GM19193 (cell line): ENCODE results near the gene CIB4.

Experiments
- POLR2A ChIP-seq: IDR thresholded peaks from 4 replicates; pipeline ENCODE4 v1.6.1; 2011; ENCODE audit not compliant: insufficient read depth, insufficient read length; ENCODE audit errors: extremely low read depth

Gene CIB4

DNA sequence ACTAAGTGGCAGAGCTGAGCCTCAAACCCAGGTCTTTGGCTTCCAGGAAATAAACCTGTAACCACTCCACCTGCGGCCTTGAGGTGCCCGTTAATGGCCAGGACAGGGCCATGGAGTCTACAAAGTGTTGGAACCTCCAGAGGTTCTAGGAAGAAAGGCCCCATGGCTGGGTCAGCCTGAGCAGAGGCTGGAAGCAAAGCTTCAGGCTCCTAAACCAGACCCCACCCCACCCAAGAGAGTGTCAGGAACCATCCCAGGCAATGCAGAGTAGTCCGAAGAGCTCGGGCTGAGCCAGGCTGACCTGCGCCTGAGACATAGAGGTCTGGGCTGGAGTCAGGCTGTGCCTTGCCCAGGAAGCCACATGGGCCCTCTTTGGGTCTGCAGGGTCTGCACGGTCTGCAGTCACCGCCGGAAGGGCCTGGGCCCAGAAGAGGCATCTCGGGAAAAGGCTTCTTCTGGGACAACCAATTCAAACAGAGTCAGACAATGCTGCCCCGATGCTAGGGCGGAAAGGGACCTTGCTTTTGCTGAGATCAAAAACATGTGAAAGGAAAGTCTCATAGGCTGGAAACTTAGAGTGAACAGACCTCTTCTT, 6.4 kb downstream of the CIB4 start:
- TF ChIP-seq POLR2A, result no peak

DNA sequence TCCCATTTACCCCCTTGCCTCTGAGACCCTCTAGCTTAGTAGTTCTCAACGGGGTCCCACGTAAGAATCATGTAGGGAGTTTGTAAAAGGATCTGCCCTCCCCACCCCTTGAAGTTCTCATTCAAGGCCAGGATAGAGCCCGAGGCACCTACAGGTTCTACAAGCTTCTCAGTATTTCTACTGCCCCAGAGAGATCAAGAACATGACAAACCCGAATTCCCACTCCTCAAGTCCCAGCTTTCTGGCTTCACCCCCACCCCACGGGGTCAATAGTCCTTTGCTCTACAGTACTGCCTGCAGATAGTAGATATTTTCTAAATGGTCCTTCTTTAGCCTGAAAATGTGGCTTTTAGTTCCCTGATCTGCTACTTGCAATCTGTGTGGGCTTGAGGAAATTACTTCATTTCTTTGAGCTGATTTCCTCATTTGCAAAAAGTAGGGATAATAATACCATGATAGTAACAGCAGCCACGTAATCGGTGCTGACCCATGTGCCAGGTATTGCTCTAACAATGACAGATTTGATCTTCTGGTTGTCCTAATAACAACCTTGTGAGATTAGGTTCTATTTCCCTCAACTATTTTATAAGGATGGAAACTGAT, 7.1 kb downstream of the CIB4 start:
- no peak for TF ChIP-seq POLR2A

DNA sequence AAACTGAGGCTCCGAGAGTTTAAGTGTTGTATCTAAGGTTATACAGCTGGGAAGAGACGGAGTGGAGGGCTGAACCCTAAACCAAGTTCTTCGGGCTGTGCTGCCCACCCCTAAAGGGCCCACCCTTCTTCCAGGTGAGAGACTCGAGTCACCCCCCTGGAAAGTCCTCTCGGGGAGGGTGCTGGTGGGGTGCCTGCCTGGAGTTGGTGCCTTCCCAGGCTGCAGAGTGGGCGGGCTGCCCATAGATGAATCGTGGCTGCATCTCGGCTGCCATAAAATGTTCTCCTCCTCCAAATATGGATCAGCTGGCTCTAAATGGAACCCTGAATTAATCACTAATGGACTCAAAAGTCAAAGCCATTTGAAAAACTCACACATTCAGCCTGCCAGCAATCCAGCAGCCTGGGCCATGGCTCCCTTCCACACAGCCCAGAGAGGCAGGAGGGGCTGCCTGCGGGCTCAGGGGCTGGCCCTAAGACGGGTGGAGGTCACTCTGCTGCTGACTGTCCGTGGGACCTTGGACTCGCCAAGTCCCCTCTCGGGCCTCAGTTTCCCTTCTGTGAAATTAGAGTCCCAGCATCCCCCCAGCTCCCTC, 7.7 kb downstream of the CIB4 start:
- TF ChIP-seq POLR2A, result no peak

DNA sequence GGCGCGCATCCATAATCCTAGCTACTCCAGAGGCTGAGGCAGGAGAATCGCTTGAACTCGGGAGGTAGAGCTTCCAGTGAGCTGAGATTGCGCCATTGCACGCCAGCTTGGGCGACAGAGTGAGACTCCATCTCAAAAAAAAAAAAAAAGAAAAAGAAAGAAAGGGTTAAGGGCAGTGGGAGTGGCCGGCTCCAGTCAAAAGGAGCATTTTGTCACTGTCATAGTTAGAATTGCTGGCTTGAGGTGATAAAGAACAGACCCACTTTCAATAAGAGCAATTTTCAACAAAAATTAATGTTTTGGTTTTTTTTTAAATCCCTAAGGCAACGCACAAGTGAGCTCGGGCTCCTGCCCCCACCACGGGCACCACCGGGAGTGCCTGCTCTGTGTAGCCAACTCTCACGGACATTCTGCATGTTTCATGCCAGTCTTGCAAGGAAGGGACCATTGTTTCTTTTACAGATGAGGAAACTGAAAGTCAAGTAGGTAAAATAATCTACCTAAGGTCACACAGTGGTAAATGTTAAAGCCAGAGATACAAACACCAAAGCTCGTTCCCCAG, 8.5 kb downstream of the CIB4 start:
- TF ChIP-seq POLR2A, result no peak

DNA sequence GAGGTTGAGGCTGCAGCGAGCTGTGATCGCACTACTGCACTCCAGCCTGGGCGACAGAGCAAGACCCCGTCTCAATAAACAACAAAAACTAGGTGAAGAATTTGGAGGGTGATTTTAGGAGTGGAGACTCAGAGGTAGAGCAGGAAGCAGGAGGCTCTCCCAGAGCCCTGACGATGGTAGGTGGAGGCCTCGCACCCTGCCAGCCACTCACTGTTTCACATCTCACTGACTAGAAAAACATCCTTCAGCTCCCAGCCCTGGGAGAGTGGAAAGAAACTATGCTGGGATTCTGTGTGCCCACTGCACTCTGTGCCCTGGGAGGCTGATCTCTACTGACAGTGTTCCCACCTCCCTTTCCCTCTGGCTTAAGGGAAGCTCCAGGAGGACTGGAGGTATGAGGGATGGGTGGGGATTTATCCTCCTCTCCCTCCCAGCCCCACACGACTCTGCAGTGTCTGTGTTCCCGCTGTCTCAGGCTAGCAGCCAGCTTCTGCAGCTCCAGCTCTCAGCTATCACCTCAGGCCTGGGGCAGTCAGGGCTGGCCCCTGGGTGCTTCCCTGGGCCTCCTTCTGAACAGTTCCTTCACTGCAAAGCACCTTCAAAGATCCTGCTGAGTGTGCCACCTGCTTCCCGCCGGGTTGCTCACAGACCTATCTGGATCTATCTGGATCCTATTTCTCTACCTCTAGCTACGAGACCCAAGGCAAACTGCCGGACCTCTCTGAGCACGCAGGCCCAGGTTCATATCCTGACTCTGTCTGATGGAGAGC, 9.6 kb downstream of the CIB4 start:
- TF ChIP-seq POLR2A, result no peak

DNA sequence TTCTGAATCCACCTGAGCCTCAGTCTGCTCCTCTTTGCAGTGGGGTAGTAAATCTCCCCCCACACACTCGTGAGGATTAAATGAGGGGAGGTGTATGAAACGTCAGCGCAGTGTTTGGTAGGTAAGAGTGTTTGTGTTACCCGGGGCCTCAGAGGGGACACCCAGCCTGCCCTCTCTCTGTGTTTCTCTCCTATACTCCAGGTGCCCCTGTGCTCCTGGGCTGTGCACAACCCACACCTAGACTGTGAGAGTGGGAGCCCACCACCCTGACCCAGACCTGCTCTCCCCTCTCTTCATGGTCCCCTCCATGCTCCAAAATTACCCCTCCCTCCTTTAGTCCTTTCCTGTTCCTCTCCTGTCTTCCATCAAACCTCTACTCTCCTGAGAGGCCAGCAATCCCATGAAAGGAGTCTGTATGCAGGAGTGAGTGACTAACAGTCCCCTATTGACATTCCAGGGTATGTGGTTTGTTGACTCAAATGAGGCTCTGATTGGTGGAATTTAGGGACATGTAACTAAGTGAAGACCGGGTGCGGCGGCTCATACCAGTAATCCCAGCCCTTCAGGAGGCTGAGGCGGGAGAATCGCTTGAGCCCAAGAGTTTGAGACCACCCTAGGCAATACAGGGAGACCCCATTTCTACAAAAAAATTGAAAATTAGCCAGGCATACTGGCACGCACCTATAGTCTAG, 10.4 kb downstream of the CIB4 start:
- TF ChIP-seq POLR2A, result no peak

DNA sequence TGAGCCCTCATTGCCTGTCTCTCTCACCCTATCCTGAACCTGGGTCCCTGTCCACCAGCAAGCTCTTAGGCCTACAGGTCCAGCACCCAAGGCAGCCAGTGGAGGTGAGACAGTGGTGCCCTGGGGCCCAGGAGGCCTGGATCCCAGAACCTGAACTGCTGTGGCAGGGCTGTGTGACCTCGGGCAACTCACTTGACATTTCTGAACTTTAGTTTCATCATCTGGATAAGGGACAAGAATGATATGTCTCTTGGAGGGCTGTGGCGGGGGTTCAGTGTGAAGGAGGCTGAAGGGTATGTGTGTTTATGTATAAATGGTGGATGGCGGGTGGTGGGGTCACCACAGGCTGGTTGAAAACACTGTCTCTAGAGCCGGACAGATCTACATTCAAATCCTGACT, 10.9 kb downstream of the CIB4 start:
- no peak for TF ChIP-seq POLR2A

DNA sequence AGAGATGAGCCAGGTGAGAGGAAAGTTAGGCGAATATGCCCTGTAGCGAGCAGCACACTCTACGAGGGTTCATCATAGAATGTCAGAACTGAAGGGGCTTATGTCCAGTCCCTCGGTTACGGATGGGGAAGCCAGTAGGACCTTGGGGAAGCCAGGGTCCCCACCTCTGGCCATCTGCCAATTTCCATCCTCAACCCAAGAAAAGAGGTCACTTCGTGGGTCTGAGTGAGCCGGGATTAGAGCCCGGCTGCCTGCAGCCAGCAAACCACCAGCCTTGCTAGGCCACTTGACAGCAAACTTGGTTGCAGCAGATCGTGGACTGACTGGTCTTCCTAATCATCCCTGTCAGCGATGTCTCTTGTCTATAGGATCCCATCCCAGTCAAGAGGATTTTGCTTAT, 11.4 kb downstream of the CIB4 start:
- TF ChIP-seq POLR2A, result no peak

DNA sequence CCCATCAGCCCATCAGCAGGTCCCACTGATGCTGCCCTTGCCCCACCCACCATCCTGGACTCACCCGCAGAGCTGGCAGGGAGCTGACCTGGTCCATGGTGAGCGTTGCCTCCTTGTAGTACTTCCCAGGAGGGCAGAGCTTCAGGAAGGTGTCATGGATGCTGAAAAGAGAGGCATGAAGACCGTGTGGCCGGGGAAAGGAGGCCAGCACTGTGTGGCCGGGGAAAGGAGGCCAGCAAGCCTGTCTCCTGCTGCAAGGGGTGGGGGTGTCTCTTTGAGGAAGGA, 11.9 kb downstream of the CIB4 start:
- no peak for TF ChIP-seq POLR2A

DNA sequence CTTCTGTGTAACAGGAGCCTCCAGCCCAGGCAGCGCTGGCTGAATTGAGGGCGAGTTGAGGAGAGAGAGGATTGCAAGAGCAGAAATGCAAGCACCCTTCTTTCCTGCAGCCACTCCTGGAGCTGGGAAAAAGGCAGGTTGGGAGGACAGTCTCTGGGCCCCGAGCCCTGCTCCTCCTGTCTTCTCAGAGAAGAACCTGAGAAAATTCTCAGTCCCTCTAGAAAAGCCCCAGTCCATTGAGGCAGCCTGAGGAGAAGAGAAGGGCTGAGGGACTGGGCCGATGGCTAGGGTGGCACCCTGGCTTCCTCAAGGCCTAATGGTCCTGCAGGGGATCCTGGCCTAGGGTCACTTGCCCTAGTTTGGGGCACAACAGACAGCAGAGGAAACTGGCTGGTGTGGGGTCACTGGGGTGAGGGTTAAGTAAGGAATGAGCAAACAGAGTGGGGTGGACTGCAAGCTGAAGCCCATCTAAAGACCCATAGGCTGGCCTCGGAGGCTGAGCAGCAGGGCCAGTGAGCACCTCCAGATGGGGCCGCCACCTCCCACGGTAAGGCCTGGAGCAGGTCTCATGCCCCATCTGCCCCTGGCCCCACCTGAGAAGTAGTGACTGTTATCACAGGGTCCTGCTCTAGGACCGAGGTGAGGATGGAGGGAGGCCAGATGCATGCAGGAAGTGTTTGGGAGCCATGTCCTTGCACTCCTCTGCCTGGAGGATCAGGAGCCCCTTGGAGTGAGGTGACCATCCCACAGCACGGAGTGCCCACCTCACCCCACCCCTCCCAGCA, 12.4 kb downstream of the CIB4 start:
- TF ChIP-seq POLR2A, result no peak

DNA sequence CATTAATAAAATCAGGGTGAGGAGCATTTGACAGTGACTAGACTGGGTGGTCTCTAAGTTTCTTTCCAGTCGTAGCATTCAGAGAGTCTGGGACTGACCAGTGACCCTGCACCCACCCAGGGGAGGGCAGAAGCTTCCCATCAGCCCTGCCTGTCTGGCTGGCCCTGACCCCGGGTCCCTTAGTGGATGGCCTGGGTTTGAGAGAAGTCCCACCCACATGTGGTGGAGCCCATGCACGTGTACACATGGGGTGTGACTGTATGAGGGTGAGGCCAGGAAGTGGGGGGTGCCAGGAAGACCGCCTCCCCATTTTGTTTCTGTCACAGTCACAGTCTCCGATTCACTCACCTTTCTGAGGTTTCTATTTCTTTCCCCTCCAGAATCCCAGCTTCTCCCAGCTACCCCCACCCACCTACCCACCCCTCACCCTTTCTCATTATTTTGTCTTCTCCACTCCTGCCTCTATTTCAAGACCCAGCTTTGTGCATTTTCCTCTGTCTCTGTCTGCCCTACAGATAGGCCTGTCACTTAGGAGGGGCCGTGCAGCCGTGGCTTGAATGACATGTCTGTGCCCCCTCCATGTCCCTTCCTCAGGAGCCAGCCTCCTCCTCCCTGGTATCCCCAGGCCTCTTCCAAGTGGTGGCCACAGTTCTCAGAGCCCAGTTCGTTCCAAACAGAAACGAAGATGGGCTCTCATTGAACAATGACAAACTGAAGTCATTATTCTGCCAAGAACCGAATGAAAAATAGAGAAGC, 13.6 kb downstream of the CIB4 start:
- no peak for TF ChIP-seq POLR2A

DNA sequence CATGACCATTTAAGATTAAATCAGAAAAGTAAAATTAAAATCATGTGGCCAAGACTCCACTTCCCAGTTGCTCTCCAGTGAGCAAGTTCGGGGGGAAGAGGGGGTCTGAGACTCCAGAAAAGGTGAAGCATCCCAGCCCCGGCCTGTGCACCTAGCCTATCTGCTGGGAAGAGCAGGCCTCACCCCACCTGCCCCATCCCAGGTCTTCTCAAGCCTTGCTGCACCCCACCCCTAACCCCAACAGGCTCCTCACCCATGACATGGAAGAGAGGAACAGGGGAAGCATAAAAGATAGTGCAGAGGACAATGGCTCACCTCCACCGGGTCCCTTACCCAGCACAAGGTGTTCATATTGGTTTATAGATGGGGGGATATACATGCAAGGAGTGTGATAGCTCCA, 14.6 kb downstream of the CIB4 start:
- no peak for TF ChIP-seq POLR2A

DNA sequence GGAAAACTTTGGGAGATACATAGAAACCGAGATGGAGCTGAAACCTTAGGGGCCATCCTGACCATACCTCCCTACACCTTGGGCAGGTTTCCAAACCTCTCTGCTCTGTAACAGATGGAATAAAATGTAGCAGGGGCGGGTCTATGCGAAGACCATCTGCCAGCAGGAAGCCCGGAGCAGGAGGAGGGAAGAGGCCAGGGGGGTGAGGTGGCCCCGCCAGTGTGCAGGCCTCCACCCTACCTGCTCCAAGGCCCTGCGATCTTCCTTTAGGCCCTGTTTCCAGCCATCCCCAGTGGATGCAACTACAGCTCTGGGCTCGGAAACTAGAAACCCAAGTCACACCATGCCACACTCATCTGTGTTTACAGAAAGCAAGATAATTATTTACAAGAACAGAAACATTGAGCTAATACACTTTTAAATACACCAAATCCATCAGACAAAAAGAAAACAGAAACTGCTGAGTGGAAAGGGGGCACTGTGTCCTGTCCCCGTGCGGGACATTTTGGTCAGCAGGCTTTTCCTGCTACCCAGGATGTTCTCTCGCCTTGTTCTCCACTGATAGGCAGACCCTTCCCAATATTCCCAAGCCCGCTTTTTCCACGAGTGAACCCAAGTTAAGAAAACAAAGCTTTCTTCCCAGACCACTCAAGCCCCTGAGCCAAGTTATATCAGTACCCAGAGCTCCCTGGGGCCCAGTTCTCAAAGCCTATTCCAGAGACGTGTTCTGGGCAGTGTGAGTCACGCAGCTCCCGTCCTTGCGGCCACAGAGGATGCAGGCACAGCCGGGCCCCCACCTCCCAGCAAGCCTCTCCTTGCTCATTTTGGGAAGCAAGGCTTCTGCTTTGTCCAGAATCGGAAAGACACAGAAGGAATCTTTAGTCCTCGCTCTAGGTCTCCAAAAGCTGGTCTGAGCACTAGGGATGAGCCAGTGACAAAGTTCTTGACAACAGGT, 17.3 kb downstream of the CIB4 start:
- TF ChIP-seq POLR2A, result no peak

DNA sequence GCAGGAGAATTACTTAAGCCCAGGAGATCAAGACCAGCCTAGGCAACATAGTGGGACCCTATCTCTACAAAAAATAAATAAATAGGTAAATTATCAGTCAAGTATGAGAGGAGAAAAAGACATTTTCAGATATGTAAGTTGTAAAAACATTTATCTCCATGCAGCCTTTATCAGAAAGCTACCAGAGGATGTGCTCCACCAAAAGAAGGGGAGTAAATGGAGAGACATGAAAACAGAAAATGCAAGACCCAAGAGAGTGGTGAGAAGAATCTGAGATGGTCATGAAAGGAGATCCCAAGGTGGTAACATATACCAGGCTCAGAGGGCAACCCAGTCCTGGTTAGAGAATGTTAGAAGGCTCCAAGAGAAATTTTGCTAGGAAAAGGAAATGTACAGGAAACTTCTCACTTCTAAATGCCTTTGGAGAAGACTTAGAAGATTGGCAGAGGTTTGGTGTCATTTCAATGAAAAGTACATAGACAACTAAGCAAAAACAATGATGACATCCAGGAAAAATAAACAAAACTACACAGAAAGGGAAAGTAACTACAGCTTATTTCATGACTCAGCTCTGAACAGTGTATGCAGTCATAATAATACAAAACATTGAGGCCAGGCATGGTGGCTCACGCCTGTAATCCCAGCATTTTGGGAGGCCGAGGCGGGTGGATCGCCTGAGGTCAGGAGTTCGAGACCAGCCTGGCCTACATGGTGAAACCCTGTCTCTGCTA, 19.5 kb downstream of the CIB4 start:
- no peak for TF ChIP-seq POLR2A
